ENCODE measurements around the gene ADM.

ADM gene

GRCh38 chr11:10293423-10294289, 11.2 kb upstream of the ADM start, which contains the start of gene SBF2:
Gene SBF2 (minus strand): TSS chr11:10294219. CDS start chr11:10294069, 150 bp downstream.
- H3K27ac ChIP-seq (ENCODE audit: low read length) = peak within 1 kb of the TSS; percentile 97

GRCh38 chr11:10294290-10294953, 10.5 kb upstream of the ADM start:
- Histone ChIP-seq H3K4me1 (ENCODE audit: insufficient read depth, low read length) (peaks cover 14% of the 10 kb centered on the region; the same call in 1 of the 2 replicates), H3K27ac (ENCODE audit: low read length) (peak overlapping the region; percentile 97), H3K36me3 (ENCODE audit: insufficient read depth, low read depth, low read length) (no peaks in the 10 kb centered on the region), H3K27me3 (ENCODE audit: insufficient read depth, low read length) (peaks cover 7% of the 10 kb centered on the region; the same call in 1 of the 2 replicates), H3K9ac (ENCODE audit: low read depth, low read length) (peak overlapping the region; percentile 96), H3K4me3 (ENCODE audit: low read length) (peak overlapping the region; percentile 81), H3K9me3 (ENCODE audit: insufficient read depth, low read depth, low read length) (no peaks in the 10 kb centered on the region)

More at GRCh38 chr11:10293423-10294289, 11.2 kb upstream of the ADM start, which contains the start of gene SBF2:
- no peaks in the 10 kb centered on the region for H3K36me3 ChIP-seq (ENCODE audit: insufficient read depth, low read depth, low read length)
- H3K4me3 ChIP-seq (ENCODE audit: low read length) = peak within 1 kb of the TSS; percentile 81
- H3K9me3 ChIP-seq (ENCODE audit: insufficient read depth, low read depth, low read length) = no peaks in the 10 kb centered on the region
- H3K27me3 ChIP-seq (ENCODE audit: insufficient read depth, low read length) = peaks cover 7% of the 10 kb centered on the region; the same call in 1 of the 2 replicates
- H3K4me1 ChIP-seq (ENCODE audit: insufficient read depth, low read length) = peaks cover 14% of the 10 kb centered on the region; the same call in 1 of the 2 replicates
- peak within 1 kb of the TSS; percentile 96 for H3K9ac ChIP-seq (ENCODE audit: low read depth, low read length)

GRCh38 chr11:10295064-10295901, 9.6 kb upstream of the ADM start:
- no peaks in the 10 kb centered on the region for H3K36me3 ChIP-seq (ENCODE audit: insufficient read depth, low read depth, low read length)
- H3K4me1 ChIP-seq (ENCODE audit: insufficient read depth, low read length) = peaks cover 11% of the 10 kb centered on the region; the same call in 1 of the 2 replicates
- H3K27me3 ChIP-seq (ENCODE audit: insufficient read depth, low read length) = peaks cover 7% of the 10 kb centered on the region; the same call in 1 of the 2 replicates
- peak overlapping the region; percentile 97 for H3K27ac ChIP-seq (ENCODE audit: low read length)
- peak overlapping the region; percentile 81 for H3K4me3 ChIP-seq (ENCODE audit: low read length)
- peak overlapping the region; percentile 96; the same call in 1 of the 2 replicates for H3K9ac ChIP-seq (ENCODE audit: low read depth, low read length)
- no peaks in the 10 kb centered on the region for H3K9me3 ChIP-seq (ENCODE audit: insufficient read depth, low read depth, low read length)

- Histone ChIP-seq H3K27ac (ENCODE audit: low read length) (no peak overlapping the region), H3K4me3 (ENCODE audit: low read length) (no peak overlapping the region), H3K36me3 (ENCODE audit: insufficient read depth, low read depth, low read length) (no peaks in the 10 kb centered on the region), H3K9me3 (ENCODE audit: insufficient read depth, low read depth, low read length) (no peaks in the 10 kb centered on the region), H3K27me3 (ENCODE audit: insufficient read depth, low read length) (peaks cover 36% of the 10 kb centered on the region), H3K4me1 (ENCODE audit: insufficient read depth, low read length) (peaks cover 10% of the 10 kb centered on the region; the same call in 1 of the 2 replicates), H3K9ac (ENCODE audit: low read depth, low read length) (no peak overlapping the region)
Measured at GRCh38 chr11:10298342-10298741, 6.5 kb upstream of the ADM start.

GRCh38 chr11:10301656-10302358, 3.1 kb upstream of the ADM start:
- peaks cover 61% of the 10 kb centered on the region for H3K27me3 ChIP-seq (ENCODE audit: insufficient read depth, low read length)
- peaks cover 4% of the 10 kb centered on the region; the same call in 1 of the 2 replicates for H3K4me1 ChIP-seq (ENCODE audit: insufficient read depth, low read length)
- H3K9ac ChIP-seq (ENCODE audit: low read depth, low read length) = peak overlapping the region; percentile 86; the same call in 1 of the 2 replicates
- H3K4me3 ChIP-seq (ENCODE audit: low read length) = peak overlapping the region; percentile 93
- H3K27ac ChIP-seq (ENCODE audit: low read length) = no peak overlapping the region
- H3K36me3 ChIP-seq (ENCODE audit: insufficient read depth, low read depth, low read length) = peaks cover 13% of the 10 kb centered on the region; the same call in 1 of the 2 replicates
- no peaks in the 10 kb centered on the region for H3K9me3 ChIP-seq (ENCODE audit: insufficient read depth, low read depth, low read length)

- H3K36me3 ChIP-seq (ENCODE audit: insufficient read depth, low read depth, low read length) = peaks cover 18% of the 10 kb centered on the region; the same call in 1 of the 2 replicates
- H3K27ac ChIP-seq (ENCODE audit: low read length) = no peak overlapping the region
- peaks cover 66% of the 10 kb centered on the region for H3K27me3 ChIP-seq (ENCODE audit: insufficient read depth, low read length)
- peak overlapping the region; percentile 93 for H3K4me3 ChIP-seq (ENCODE audit: low read length)
- peaks cover 4% of the 10 kb centered on the region; the same call in 1 of the 2 replicates for H3K4me1 ChIP-seq (ENCODE audit: insufficient read depth, low read length)
- peak overlapping the region; percentile 86; the same call in 1 of the 2 replicates for H3K9ac ChIP-seq (ENCODE audit: low read depth, low read length)
- H3K9me3 ChIP-seq (ENCODE audit: insufficient read depth, low read depth, low read length) = no peaks in the 10 kb centered on the region
Measured at GRCh38 chr11:10302359-10302743, 2.5 kb upstream of the ADM start.

- Histone ChIP-seq H3K27me3 (ENCODE audit: insufficient read depth, low read length) (peaks cover 70% of the 10 kb centered on the region), H3K9ac (ENCODE audit: low read depth, low read length) (peak overlapping the region; percentile 86; the same call in 1 of the 2 replicates), H3K9me3 (ENCODE audit: insufficient read depth, low read depth, low read length) (no peaks in the 10 kb centered on the region), H3K4me1 (ENCODE audit: insufficient read depth, low read length) (peaks cover 4% of the 10 kb centered on the region; the same call in 1 of the 2 replicates), H3K27ac (ENCODE audit: low read length) (no peak overlapping the region), H3K4me3 (ENCODE audit: low read length) (peak overlapping the region; percentile 93), H3K36me3 (ENCODE audit: insufficient read depth, low read depth, low read length) (peaks cover 18% of the 10 kb centered on the region; the same call in 1 of the 2 replicates)
Measured at GRCh38 chr11:10302744-10303557, 1.9 kb upstream of the ADM start.

- peaks cover 77% of the 10 kb centered on the region for H3K27me3 ChIP-seq (ENCODE audit: insufficient read depth, low read length)
- peaks cover 11% of the 10 kb centered on the region; the same call in 1 of the 2 replicates for H3K4me1 ChIP-seq (ENCODE audit: insufficient read depth, low read length)
Measured at GRCh38 chr11:10303558-10304363, 1.1 kb upstream of the ADM start.

GRCh38 chr11:10305262-10305963, 540 bp downstream of the ADM start:
- H3K36me3 ChIP-seq (ENCODE audit: insufficient read depth, low read depth, low read length) = peaks cover 18% of the 10 kb centered on the region; the same call in 1 of the 2 replicates
- peaks cover 87% of the 10 kb centered on the region for H3K27me3 ChIP-seq (ENCODE audit: insufficient read depth, low read length)
- peaks cover 17% of the 10 kb centered on the region for H3K4me1 ChIP-seq (ENCODE audit: insufficient read depth, low read length)
- peak overlapping the region; percentile 86 for H3K9ac ChIP-seq (ENCODE audit: low read depth, low read length)
- no peak overlapping the region for H3K27ac ChIP-seq (ENCODE audit: low read length)
- H3K4me3 ChIP-seq (ENCODE audit: low read length) = peak overlapping the region; percentile 93
- H3K9me3 ChIP-seq (ENCODE audit: insufficient read depth, low read depth, low read length) = no peaks in the 10 kb centered on the region

More at GRCh38 chr11:10303558-10304363, 1.1 kb upstream of the ADM start:
- peaks cover 18% of the 10 kb centered on the region; the same call in 1 of the 2 replicates for H3K36me3 ChIP-seq (ENCODE audit: insufficient read depth, low read depth, low read length)
- peak overlapping the region; percentile 86; the same call in 1 of the 2 replicates for H3K9ac ChIP-seq (ENCODE audit: low read depth, low read length)
- H3K27ac ChIP-seq (ENCODE audit: low read length) = peak overlapping the region; percentile 6
- peak overlapping the region; percentile 93 for H3K4me3 ChIP-seq (ENCODE audit: low read length)
- no peaks in the 10 kb centered on the region for H3K9me3 ChIP-seq (ENCODE audit: insufficient read depth, low read depth, low read length)
